ENCODE data around the gene PPP2R2D.

Gene PPP2R2D

GRCh38 chr10:131900350-131901152 is at the start of gene PPP2R2D:
PPP2R2D (plus strand) TSS chr10:131901008; CDS start chr10:131901149, 141 bp downstream.
- peak; percentile 99 for DNase-seq

GRCh38 chr10:131851346-131851745 is 49.5 kb upstream of the PPP2R2D start:
- DNase-seq, result no peak

GRCh38 chr10:131852176-131852822 is 48.5 kb upstream of the PPP2R2D start:
- DNase-seq, result no peak

GRCh38 chr10:131852823-131853609 is 47.8 kb upstream of the PPP2R2D start:
- no peak for DNase-seq

GRCh38 chr10:131853610-131853964 is 47.2 kb upstream of the PPP2R2D start:
- no peak for DNase-seq

- no peak for DNase-seq
These were observed 46.1 kb upstream of the PPP2R2D start for GRCh38 chr10:131854579-131855335.

- DNase-seq, result no peak
These were observed 45.1 kb upstream of the PPP2R2D start for GRCh38 chr10:131855461-131856401.

GRCh38 chr10:131856441-131857094 is 44.2 kb upstream of the PPP2R2D start:
- no peak for DNase-seq

GRCh38 chr10:131857156-131858117 is 43.4 kb upstream of the PPP2R2D start:
- no peak for DNase-seq

- DNase-seq, result no peak
These were observed 42.7 kb upstream of the PPP2R2D start for GRCh38 chr10:131858118-131858515.

- no peak for DNase-seq
These were observed 42.0 kb upstream of the PPP2R2D start for GRCh38 chr10:131858583-131859340.

GRCh38 chr10:131859341-131860020 is 41.3 kb upstream of the PPP2R2D start:
- no peak for DNase-seq

GRCh38 chr10:131860311-131860710 is 40.5 kb upstream of the PPP2R2D start:
- DNase-seq, result no peak

- no peak for DNase-seq
These were observed 39.9 kb upstream of the PPP2R2D start for GRCh38 chr10:131860806-131861440.

GRCh38 chr10:131862548-131862947 is 38.3 kb upstream of the PPP2R2D start:
- DNase-seq, result no peak

GRCh38 chr10:131865223-131865917 is 35.4 kb upstream of the PPP2R2D start:
- no peak for DNase-seq

- no peak for DNase-seq
These were observed 34.1 kb upstream of the PPP2R2D start for GRCh38 chr10:131866673-131867072.

Data from suppressor macrophage treated with lipopolysaccharide for 4 hours (primary cell).